HL-60 (cell line): ENCODE data around the gene SPATA19.

Experiments used
- DNase-seq, 2 experiments: peaks; one replicate each; pipeline ENCODE4 v3.0.0-alpha.2; 2010 to 2020; ENCODE audit warnings: low read depth in 1 of 2, low spot score in 1 of 2
- H3K27ac ChIP-seq: fragments of 250-450 bp; sonication (Bioruptor Pico); replicated peaks from 2 replicates; pipeline ENCODE4 v1.5.1; 2020; ENCODE audit warnings: mild to moderate bottlenecking, moderate library complexity
- H3K27me3 ChIP-seq: fragments of 250-450 bp; sonication (Bioruptor Pico); 2 replicates; pipeline ENCODE4 v1.5.1; 2021; ENCODE audit warnings: mild to moderate bottlenecking, moderate library complexity; ENCODE audit not compliant: insufficient read depth, poor library complexity, severe bottlenecking
- H3K4me3 ChIP-seq: replicated peaks from 2 replicates; pipeline ENCODE4 v1.5.1; 2011; ENCODE audit warnings: mild to moderate bottlenecking, control low read depth, low read length; ENCODE audit not compliant: insufficient read depth
- CTCF ChIP-seq: IDR thresholded peaks from one replicate; pipeline ENCODE4 v1.5.1; 2011; ENCODE audit warnings: low read length, control low read depth, inconsistent platforms; ENCODE audit not compliant: insufficient read depth
- GABPA ChIP-seq: IDR thresholded peaks from 2 replicates; pipeline ENCODE4 v1.6.1; 2012; ENCODE audit warnings: low read depth
- POLR2AphosphoS5 ChIP-seq: IDR thresholded peaks from 2 replicates; pipeline ENCODE4 v1.6.1; 2012; ENCODE audit warnings: low read depth
- REST ChIP-seq: IDR thresholded peaks from 2 replicates; pipeline ENCODE4 v1.6.1; 2012; ENCODE audit warnings: low read depth; ENCODE audit not compliant: insufficient replicate concordance
- SPI1 ChIP-seq: IDR thresholded peaks from 2 replicates; pipeline ENCODE4 v1.6.1; 2012; ENCODE audit warnings: low read depth, mild to moderate bottlenecking, borderline replicate concordance

The SPATA19 gene

GRCh38 chr11:133815636-133816035 lies 29.7 kb downstream of the SPATA19 start:
- no peaks in the 10 kb centered on the region for H3K27me3 ChIP-seq
- DNase-seq = no peak
- H3K27ac ChIP-seq = no peak overlapping the region
- no peak overlapping the region for H3K4me3 ChIP-seq
- no peak for TF ChIP-seq CTCF

- no peak for TF ChIP-seq SPI1
- TF ChIP-seq POLR2AphosphoS5 = no peak
- TF ChIP-seq GABPA = no peak
- no peak for TF ChIP-seq CTCF
- TF ChIP-seq REST = no peak
- no peak for DNase-seq
Measured at GRCh38 chr11:133814588-133815100, 30.7 kb downstream of the SPATA19 start.

GRCh38 chr11:133811850-133812685 lies 33.2 kb downstream of the SPATA19 start:
- TF ChIP-seq REST (no peak), SPI1 (no peak), GABPA (no peak), CTCF (no peak), POLR2AphosphoS5 (no peak)

More at GRCh38 chr11:133814588-133815100, 30.7 kb downstream of the SPATA19 start:
- H3K4me3 ChIP-seq = no peak overlapping the region
- H3K27me3 ChIP-seq = no peaks in the 10 kb centered on the region
- no peak overlapping the region for H3K27ac ChIP-seq

GRCh38 chr11:133810766-133811165 lies 34.5 kb downstream of the SPATA19 start:
- TF ChIP-seq SPI1 = no peak
- TF ChIP-seq CTCF = no peak
- no peak for TF ChIP-seq REST
- TF ChIP-seq GABPA = no peak
- TF ChIP-seq POLR2AphosphoS5 = no peak
- no peak for DNase-seq
- H3K4me3 ChIP-seq = no peak overlapping the region
- H3K27ac ChIP-seq = no peak overlapping the region
- no peaks in the 10 kb centered on the region for H3K27me3 ChIP-seq

More at GRCh38 chr11:133811850-133812685, 33.2 kb downstream of the SPATA19 start:
- Histone ChIP-seq H3K4me3 (no peak overlapping the region), H3K27me3 (no peaks in the 10 kb centered on the region), H3K27ac (no peak overlapping the region)
- no peak for DNase-seq
